Brain microvascular endothelial cell (primary cell): Measurements from ENCODE around the gene SPC25.
A peak's percentile ranks its signal among the peaks of the same experiment; 100 is the strongest.

Experiments used
- DNase-seq: peaks from one replicate; pipeline ENCODE4 v3.0.0-alpha.2; 2020
- H3K27ac ChIP-seq: fragments of 250-450 bp; sonication (Bioruptor Pico); 2 replicates; pipeline ENCODE4 v1.5.1; 2020; ENCODE audit warnings: mild to moderate bottlenecking, moderate library complexity
- H3K27me3 ChIP-seq: fragments of 250-450 bp; sonication (Bioruptor Pico); replicated peaks from 2 replicates; pipeline ENCODE4 v1.5.1; 2020; ENCODE audit warnings: mild to moderate bottlenecking
- H3K36me3 ChIP-seq: fragments of 250-450 bp; sonication (Bioruptor Pico); replicated peaks from 2 replicates; pipeline ENCODE4 v1.5.1; 2020; ENCODE audit warnings: mild to moderate bottlenecking
- H3K4me3 ChIP-seq: 2 replicates; pipeline ENCODE4 v1.5.1; 2011; ENCODE audit warnings: low read depth, mild to moderate bottlenecking, control low read depth, low read length, moderate library complexity
- in situ Hi-C: cut with HindIII; loops from 2 replicates; pipeline ENCODE4 v1.10.0; 2017; ENCODE audit warnings: low sequenced_read_pairs, low pct_ligation_motif_present
- TF ChIP-seq, protein P1 (sequence below): IDR thresholded peaks from 2 replicates; pipeline ENCODE4 v1.5.1; 2011; ENCODE audit warnings: low read depth, mild to moderate bottlenecking, moderate library complexity, low read length, control low read depth, inconsistent platforms; ENCODE audit errors: missing control alignments

SPC25 gene

DNA sequence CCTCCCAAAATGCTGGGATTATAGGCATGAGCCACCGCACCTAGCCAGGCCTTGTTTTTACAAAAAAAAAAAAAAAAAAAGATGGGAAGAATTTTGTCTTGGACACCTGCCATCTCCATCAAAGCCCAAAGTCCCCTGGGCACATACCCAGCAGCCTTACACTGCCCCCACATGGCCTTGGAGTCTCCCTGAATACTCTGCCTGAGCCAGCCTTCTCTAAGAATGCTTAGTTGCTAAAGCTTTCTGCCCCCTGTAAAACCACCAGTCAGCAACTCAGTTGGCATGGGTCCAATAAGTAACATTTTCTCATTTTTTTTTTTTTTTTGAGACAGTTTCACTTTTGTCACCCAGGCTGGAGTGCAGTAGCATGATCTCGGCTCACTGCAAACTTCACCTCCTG, 40.6 kb downstream of the SPC25 start:
- Histone ChIP-seq H3K36me3 (no peaks in the 10 kb centered on the region), H3K4me3 (no peak overlapping the region), H3K27me3 (no peaks in the 10 kb centered on the region), H3K27ac (no peak overlapping the region)
- DNase-seq: peak; percentile 16
- TF ChIP-seq, protein P1, sequence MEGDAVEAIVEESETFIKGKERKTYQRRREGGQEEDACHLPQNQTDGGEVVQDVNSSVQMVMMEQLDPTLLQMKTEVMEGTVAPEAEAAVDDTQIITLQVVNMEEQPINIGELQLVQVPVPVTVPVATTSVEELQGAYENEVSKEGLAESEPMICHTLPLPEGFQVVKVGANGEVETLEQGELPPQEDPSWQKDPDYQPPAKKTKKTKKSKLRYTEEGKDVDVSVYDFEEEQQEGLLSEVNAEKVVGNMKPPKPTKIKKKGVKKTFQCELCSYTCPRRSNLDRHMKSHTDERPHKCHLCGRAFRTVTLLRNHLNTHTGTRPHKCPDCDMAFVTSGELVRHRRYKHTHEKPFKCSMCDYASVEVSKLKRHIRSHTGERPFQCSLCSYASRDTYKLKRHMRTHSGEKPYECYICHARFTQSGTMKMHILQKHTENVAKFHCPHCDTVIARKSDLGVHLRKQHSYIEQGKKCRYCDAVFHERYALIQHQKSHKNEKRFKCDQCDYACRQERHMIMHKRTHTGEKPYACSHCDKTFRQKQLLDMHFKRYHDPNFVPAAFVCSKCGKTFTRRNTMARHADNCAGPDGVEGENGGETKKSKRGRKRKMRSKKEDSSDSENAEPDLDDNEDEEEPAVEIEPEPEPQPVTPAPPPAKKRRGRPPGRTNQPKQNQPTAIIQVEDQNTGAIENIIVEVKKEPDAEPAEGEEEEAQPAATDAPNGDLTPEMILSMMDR: peak; percentile 41
- in situ Hi-C loops: no loop called here

DNA sequence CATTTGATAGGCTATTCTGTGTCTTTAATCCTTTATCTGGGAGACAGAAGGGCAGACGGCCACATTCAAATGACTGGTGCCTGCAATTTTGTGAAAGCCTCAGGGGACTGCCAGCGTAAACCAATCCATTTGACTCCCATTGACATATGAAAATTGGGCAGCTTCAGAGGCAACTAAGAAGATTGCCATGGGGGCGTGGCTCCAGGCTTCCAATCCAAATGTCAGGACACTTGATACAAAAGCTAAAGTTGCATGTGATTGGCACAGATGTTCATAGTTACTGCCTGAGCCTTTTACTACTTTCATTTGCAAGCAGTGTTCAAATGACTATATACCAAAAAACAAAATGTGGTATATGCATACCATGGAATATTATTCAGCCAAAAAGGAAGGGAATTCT, 42.0 kb downstream of the SPC25 start:
- no peaks in the 10 kb centered on the region for H3K36me3 ChIP-seq
- no peak overlapping the region for H3K4me3 ChIP-seq
- TF ChIP-seq, protein P1: no peak
- H3K27ac ChIP-seq: no peak overlapping the region
- in situ Hi-C loops: no loop called here
- no peak for DNase-seq
- no peaks in the 10 kb centered on the region for H3K27me3 ChIP-seq

- TF ChIP-seq, protein P1: no peak
- H3K27me3 ChIP-seq: no peaks in the 10 kb centered on the region
- no peak overlapping the region for H3K4me3 ChIP-seq
- no peak overlapping the region for H3K27ac ChIP-seq
- no peak for DNase-seq
- no peaks in the 10 kb centered on the region for H3K36me3 ChIP-seq
- in situ Hi-C loops: no loop called here
These were observed 47.0 kb downstream of the SPC25 start for GRCh38 chr2:168843253-168843652.

DNA sequence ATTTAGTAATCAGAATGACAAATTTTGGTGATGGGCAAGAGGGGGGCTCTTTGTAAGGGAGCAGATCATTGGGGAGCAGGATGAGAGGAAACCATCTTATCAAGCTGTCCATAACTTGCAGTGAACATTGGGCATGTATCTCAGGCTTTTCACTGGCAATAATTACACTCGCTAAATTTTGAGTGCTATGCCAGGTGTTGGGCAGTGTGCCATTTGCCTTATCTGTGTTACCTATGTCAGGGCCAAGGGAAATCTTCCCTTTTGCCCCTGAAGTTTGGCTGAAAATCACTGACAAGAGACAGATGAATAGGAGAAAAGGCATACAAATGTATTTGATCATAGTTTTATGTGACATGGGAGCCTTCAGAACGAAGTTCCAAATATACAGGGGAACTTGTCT, 48.8 kb downstream of the SPC25 start:
- Histone ChIP-seq H3K4me3 (no peak overlapping the region), H3K27me3 (no peaks in the 10 kb centered on the region), H3K27ac (no peak overlapping the region), H3K36me3 (no peaks in the 10 kb centered on the region)
- in situ Hi-C loops: no loop called here
- DNase-seq: no peak
- TF ChIP-seq, protein P1: no peak

DNA sequence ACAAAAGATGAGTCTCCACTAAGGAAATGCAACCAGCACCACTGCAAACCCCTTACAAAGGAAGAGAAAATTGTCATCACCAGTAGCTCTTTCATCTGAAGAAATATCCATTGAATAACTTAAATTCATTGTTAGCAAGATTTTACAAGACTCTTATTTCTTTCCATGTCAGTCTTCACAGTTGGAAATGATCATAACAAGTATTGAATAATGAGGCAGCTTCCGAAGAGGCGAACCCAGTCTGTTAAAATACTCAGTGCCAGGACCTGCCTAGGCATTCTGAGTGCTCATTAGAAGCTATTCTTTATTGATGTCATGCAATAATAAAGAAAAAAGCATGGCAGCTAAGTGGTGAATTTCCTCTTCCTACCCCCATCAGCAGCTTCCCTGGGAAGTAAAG, 54.3 kb downstream of the SPC25 start:
- H3K27me3 ChIP-seq: no peaks in the 10 kb centered on the region
- no peak overlapping the region for H3K27ac ChIP-seq
- TF ChIP-seq, protein P1: no peak
- DNase-seq: no peak
- in situ Hi-C loops: no loop called here
- H3K36me3 ChIP-seq: no peaks in the 10 kb centered on the region
- no peak overlapping the region for H3K4me3 ChIP-seq

DNA sequence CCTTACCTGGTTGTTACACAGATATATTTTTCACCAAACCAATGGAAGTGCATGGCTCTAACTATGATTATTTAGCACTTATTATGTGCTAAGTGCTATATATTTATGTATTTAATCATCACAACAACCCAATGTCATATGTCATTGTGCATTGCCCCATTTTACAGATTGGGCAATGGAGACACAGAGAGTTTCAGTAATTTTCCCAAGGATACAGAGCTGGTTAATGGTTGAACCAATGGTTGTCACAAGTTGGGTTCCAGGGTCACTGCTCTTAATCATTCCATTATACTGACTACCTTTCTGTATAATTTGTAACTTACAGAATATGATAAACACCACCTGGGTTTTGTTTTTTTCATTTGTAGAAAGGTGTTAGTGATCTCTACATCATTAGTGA, 58.6 kb downstream of the SPC25 start:
- TF ChIP-seq, protein P1: no peak
- DNase-seq: no peak
- in situ Hi-C loops: no loop called here
- Histone ChIP-seq H3K36me3 (no peaks in the 10 kb centered on the region), H3K4me3 (no peak overlapping the region), H3K27ac (no peak overlapping the region), H3K27me3 (no peaks in the 10 kb centered on the region)
